Neural cell (in vitro differentiated cells): ENCODE measurements around the gene KIF3B. TPM values are rescaled to one million over a fixed set of nuclear protein-coding genes. Genes with fewer than 3 reads are reported as not detected.

Source experiments
- H2AFZ ChIP-seq: fragments of 200-600, 300-800 bp; sonication (generic), shearing (Covaris generic); 2 replicates; pipeline ENCODE4 v1.6.0; 2014; ENCODE audit warnings: low read depth, mild to moderate bottlenecking, antibody characterized with exemption, low read length, moderate library complexity
- H3F3A ChIP-seq: fragments of 200-600 bp; shearing (Covaris generic); 2 replicates; pipeline ENCODE4 v1.6.1; 2016; ENCODE audit warnings: mild to moderate bottlenecking, moderate library complexity, mixed read lengths, antibody characterized with exemption, low read length; ENCODE audit not compliant: insufficient read depth, poor library complexity, severe bottlenecking
- H3K27ac ChIP-seq: fragments of 200-600, 300-800 bp; sonication (generic), shearing (Covaris generic); 2 replicates; pipeline ENCODE4 v1.5.1; 2014; ENCODE audit warnings: mild to moderate bottlenecking, low read length, moderate library complexity
- H3K27me3 ChIP-seq: fragments of 300-800, 200-600 bp; sonication (generic), shearing (Covaris generic); 2 replicates; pipeline ENCODE4 v1.6.0; 2014; ENCODE audit warnings: mild to moderate bottlenecking, low read depth, low read length, moderate library complexity; ENCODE audit not compliant: insufficient read depth
- H3K36me3 ChIP-seq: fragments of 300-800, 200-600 bp; sonication (generic), shearing (Covaris generic); 2 replicates; pipeline ENCODE4 v1.5.1; 2014; ENCODE audit warnings: mild to moderate bottlenecking, antibody characterized with exemption, low read length, moderate library complexity; ENCODE audit not compliant: insufficient read depth
- H3K4me2 ChIP-seq: fragments of 300-800, 200-600 bp; sonication (generic), shearing (Covaris generic); 2 replicates; pipeline ENCODE4 v1.6.0; 2014; ENCODE audit warnings: mild to moderate bottlenecking, low read length
- H3K4me3 ChIP-seq: fragments of 300-800, 200-600 bp; sonication (generic), shearing (Covaris generic); 2 replicates; pipeline ENCODE4 v1.5.1; 2014; ENCODE audit warnings: mild to moderate bottlenecking, low read length, moderate library complexity
- H3K79me2 ChIP-seq: fragments of 200-600 bp; shearing (Covaris generic); replicated peaks from 2 replicates; pipeline ENCODE4 v1.6.0; 2014; ENCODE audit warnings: mild to moderate bottlenecking, low read length, moderate library complexity; ENCODE audit not compliant: insufficient read depth
- H3K9ac ChIP-seq: fragments of 300-800, 200-600 bp; sonication (generic), shearing (Covaris generic); 2 replicates; pipeline ENCODE4 v1.6.1; 2016; ENCODE audit warnings: mild to moderate bottlenecking, low read length, mixed read lengths
- H3K9me2 ChIP-seq: fragments of 200-600 bp; shearing (Covaris generic); 2 replicates; pipeline ENCODE4 v1.6.1; 2016; ENCODE audit warnings: mild to moderate bottlenecking, low read length, mixed read lengths; ENCODE audit not compliant: insufficient read depth
- H3K9me3 ChIP-seq: fragments of 200-600, 300-800 bp; sonication (generic), shearing (Covaris generic); 2 replicates; pipeline ENCODE4 v1.6.1; 2016; ENCODE audit warnings: mild to moderate bottlenecking, mixed run types, low read length, moderate library complexity, mixed read lengths
- H4K20me1 ChIP-seq: fragments of 200-600 bp; shearing (Covaris generic); 2 replicates; pipeline ENCODE4 v1.6.1; 2016; ENCODE audit warnings: mild to moderate bottlenecking, mixed run types; ENCODE audit not compliant: insufficient read depth
- CTCF ChIP-seq: fragments of 450-650 bp; IDR thresholded peaks from 2 replicates; pipeline ENCODE4 v1.5.1; 2014; ENCODE audit warnings: antibody characterized with exemption, mild to moderate bottlenecking, moderate library complexity; ENCODE audit not compliant: poor library complexity, severe bottlenecking
- EP300 ChIP-seq: fragments of 450-650 bp; conservative IDR thresholded peaks from 2 replicates; pipeline ENCODE4 v1.6.1; 2014; ENCODE audit warnings: antibody characterized with exemption, mild to moderate bottlenecking, moderate library complexity; ENCODE audit not compliant: poor library complexity, severe bottlenecking
- EZH2 ChIP-seq: fragments of 200-600, 300-800 bp; shearing (Covaris generic), sonication (generic); IDR thresholded peaks from 2 replicates; pipeline ENCODE4 v1.6.1; 2014; ENCODE audit warnings: antibody characterized with exemption, low read length, borderline replicate concordance, mild to moderate bottlenecking; ENCODE audit not compliant: insufficient read depth, poor library complexity, severe bottlenecking
- MXI1 ChIP-seq: fragments of 450-650 bp; conservative IDR thresholded peaks from 2 replicates; pipeline ENCODE4 v1.6.1; 2014; ENCODE audit warnings: antibody characterized with exemption, mild to moderate bottlenecking; ENCODE audit not compliant: poor library complexity, severe bottlenecking
- POLR2AphosphoS5 ChIP-seq: IDR thresholded peaks from 2 replicates; pipeline ENCODE4 v1.6.1; 2012
- RAD21 ChIP-seq: fragments of 450-650 bp; conservative IDR thresholded peaks from 2 replicates; pipeline ENCODE4 v1.6.1; 2014; ENCODE audit warnings: antibody characterized with exemption, mild to moderate bottlenecking, moderate library complexity
- REST ChIP-seq: IDR thresholded peaks from 2 replicates; pipeline ENCODE4 v1.6.1; 2012; ENCODE audit warnings: borderline replicate concordance
- SMC3 ChIP-seq: fragments of 450-650 bp; conservative IDR thresholded peaks from 2 replicates; pipeline ENCODE4 v1.6.1; 2014; ENCODE audit warnings: antibody characterized with exemption, mild to moderate bottlenecking, moderate library complexity; ENCODE audit not compliant: poor library complexity
- TAF1 ChIP-seq: IDR thresholded peaks from 2 replicates; pipeline ENCODE4 v1.6.1; 2012; ENCODE audit warnings: low read depth
- polyA plus RNA-seq: library from polyadenylated mRNA; depleted of rRNA; stranded (reverse); fragments of >200 nt; gene quantifications from 2 replicates; pipeline ENCODE4 v1.2.3, GENCODE V29; 2014

The KIF3B gene
- polyA plus RNA-seq, 1 donor from 2014 or later, result 49.4 TPM

DNA sequence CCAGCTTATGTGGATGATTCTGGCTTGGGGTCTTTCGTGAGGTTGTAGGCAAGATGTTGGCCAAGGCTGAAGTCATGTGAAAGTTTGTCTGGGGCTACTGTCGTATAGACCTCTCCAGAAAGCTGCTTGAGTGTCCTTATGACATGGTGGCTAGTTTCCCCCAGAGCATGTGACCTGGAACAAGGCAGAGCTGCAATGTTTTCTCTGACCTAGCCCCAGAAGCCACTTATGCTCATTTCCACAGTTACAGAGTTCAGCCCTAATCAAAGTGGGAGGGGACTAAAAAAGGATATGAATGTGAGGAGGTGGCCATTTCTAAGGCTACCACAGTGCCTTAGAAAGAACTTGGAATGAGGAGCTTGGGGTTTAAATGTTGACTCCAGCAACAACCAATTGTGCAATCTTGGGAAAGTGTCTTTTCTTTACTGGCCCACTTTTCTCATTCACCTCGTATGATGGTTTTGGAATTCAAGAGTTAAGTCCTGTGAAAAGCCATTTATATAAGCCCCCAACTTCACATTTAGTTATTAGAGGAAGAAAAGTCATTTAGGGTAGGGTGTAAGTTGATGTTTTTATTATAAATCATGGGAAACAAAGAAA lies 74.8 kb downstream of the KIF3B start:
- H3F3A ChIP-seq, result no peaks in the 10 kb centered on the region
- TF ChIP-seq EZH2, result no peak
- TF ChIP-seq TAF1, result no peak
- TF ChIP-seq SMC3, result no peak
- no peak for TF ChIP-seq POLR2AphosphoS5
- TF ChIP-seq MXI1, result no peak
- no peak for TF ChIP-seq CTCF
- TF ChIP-seq EP300, result no peak
- TF ChIP-seq REST, result no peak
- TF ChIP-seq RAD21, result no peak

GRCh38 chr20:32353848-32354496 lies 76.5 kb downstream of the KIF3B start:
- Histone ChIP-seq H3K36me3 (no peaks in the 10 kb centered on the region), H3K27ac (no peak overlapping the region), H4K20me1 (no peaks in the 10 kb centered on the region), H2AFZ (no peak overlapping the region), H3K9me2 (no peaks in the 10 kb centered on the region), H3K4me2 (no peak overlapping the region), H3K4me3 (no peak overlapping the region), H3F3A (no peaks in the 10 kb centered on the region), H3K79me2 (peaks cover 1% of the 10 kb centered on the region), H3K9ac (no peak overlapping the region), H3K27me3 (no peaks in the 10 kb centered on the region), H3K9me3 (no peaks in the 10 kb centered on the region)
- TF ChIP-seq EZH2, result no peak
- TF ChIP-seq POLR2AphosphoS5, result no peak
- TF ChIP-seq RAD21, result no peak
- no peak for TF ChIP-seq MXI1
- TF ChIP-seq CTCF, result no peak

More for the DNA sequence above, 74.8 kb downstream of the KIF3B start:
- no peaks in the 10 kb centered on the region for H3K9me2 ChIP-seq
- H3K4me2 ChIP-seq, result no peak overlapping the region
- no peaks in the 10 kb centered on the region for H3K27me3 ChIP-seq
- no peaks in the 10 kb centered on the region for H4K20me1 ChIP-seq
- no peaks in the 10 kb centered on the region for H3K79me2 ChIP-seq
- H3K27ac ChIP-seq, result no peak overlapping the region
- H3K36me3 ChIP-seq, result no peaks in the 10 kb centered on the region
- no peaks in the 10 kb centered on the region for H3K9me3 ChIP-seq
- no peak overlapping the region for H2AFZ ChIP-seq
- no peak overlapping the region for H3K4me3 ChIP-seq
- no peak overlapping the region for H3K9ac ChIP-seq
